ENCODE measurements around the gene ZBTB33.

DNA sequence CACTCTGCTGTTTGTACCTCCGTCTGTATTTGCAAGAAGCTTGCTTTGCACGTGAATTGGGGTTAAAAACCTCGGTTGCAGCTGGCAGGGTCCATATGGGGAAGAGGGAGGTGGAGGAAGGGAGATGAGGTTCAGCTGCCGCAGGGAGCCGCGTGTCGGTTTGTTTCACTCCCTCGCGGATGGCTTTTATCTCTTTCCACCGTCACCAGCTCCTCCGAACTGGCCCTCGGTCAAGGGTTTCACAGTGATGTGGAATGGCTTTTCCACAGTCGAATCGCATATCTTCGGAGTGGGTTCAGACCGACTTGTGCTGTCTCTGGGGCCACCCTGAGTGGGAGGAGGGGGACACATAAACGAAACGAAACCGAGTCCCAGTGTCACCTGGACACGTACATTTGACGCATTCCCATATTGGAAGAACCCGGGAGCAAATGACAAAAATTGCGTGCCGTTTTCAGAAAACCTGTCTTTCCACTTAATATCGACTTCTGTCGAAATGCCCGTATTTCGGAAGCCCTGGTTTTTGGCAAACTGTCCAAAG is 929 bp downstream of the ZBTB33 start:
- TF ChIP-seq, protein P1, sequence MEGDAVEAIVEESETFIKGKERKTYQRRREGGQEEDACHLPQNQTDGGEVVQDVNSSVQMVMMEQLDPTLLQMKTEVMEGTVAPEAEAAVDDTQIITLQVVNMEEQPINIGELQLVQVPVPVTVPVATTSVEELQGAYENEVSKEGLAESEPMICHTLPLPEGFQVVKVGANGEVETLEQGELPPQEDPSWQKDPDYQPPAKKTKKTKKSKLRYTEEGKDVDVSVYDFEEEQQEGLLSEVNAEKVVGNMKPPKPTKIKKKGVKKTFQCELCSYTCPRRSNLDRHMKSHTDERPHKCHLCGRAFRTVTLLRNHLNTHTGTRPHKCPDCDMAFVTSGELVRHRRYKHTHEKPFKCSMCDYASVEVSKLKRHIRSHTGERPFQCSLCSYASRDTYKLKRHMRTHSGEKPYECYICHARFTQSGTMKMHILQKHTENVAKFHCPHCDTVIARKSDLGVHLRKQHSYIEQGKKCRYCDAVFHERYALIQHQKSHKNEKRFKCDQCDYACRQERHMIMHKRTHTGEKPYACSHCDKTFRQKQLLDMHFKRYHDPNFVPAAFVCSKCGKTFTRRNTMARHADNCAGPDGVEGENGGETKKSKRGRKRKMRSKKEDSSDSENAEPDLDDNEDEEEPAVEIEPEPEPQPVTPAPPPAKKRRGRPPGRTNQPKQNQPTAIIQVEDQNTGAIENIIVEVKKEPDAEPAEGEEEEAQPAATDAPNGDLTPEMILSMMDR (IDR thresholded peaks at IDR 0.05): no peak
- TF ChIP-seq, protein P2, sequence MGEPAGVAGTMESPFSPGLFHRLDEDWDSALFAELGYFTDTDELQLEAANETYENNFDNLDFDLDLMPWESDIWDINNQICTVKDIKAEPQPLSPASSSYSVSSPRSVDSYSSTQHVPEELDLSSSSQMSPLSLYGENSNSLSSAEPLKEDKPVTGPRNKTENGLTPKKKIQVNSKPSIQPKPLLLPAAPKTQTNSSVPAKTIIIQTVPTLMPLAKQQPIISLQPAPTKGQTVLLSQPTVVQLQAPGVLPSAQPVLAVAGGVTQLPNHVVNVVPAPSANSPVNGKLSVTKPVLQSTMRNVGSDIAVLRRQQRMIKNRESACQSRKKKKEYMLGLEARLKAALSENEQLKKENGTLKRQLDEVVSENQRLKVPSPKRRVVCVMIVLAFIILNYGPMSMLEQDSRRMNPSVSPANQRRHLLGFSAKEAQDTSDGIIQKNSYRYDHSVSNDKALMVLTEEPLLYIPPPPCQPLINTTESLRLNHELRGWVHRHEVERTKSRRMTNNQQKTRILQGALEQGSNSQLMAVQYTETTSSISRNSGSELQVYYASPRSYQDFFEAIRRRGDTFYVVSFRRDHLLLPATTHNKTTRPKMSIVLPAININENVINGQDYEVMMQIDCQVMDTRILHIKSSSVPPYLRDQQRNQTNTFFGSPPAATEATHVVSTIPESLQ (CRISPR knock-in tag; IDR thresholded peaks at IDR 0.05): no peak
